HG03378 (cell line): Measurements from ENCODE around the gene DYSF.

Source experiments
- ATAC-seq: cut with Tn5 transposase; IDR thresholded peaks from one replicate; pipeline ENCODE4 v1.9.1; 2021; ENCODE audit warnings: mild to moderate bottlenecking, moderate library complexity; ENCODE audit not compliant: unreplicated experiment

Gene DYSF

DNA sequence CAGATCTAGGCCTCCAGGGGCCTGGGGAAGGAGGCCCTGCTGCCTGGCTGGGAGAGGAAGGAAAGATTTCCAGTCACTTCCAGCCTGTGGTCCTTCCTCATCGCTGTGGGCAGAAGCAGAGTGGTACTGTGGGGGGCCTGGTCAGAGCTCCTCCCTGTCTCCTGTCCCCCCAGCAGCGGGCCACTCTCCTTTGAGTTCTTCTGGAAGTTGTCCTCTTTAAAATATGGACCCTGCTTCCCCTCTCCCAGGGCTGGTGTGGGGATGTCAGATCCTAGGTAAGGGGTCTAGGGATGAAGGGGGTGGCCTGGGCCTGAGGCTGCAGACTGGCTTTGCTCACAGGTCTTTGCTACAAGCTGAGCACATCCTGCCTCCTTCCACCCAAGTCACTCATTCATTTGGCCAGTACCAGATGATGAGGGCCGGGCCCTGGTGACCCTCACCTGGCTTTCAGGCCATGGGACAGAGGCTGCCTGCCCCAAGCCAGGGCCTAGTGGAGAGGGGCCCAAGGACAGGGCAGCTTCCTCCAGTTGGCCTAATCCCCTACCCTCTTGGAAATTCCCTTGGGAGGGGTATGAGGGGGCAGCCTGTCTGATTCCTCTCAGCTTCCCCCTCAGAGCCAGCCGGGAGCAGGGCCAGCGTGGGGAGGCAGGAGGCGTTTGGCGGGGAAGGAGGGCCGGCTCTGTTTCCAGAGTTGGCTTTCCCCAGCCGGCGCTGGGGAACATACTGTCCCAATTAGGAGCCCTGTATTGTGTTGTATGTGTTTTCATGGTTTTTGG is 231.9 kb downstream of the DYSF start:
- ATAC-seq, result no peak

- no peak for ATAC-seq
These were observed 232.7 kb downstream of the DYSF start for GRCh38 chr2:71685941-71686611.

- no peak for ATAC-seq
These were observed 233.4 kb downstream of the DYSF start for GRCh38 chr2:71686781-71687180.

DNA sequence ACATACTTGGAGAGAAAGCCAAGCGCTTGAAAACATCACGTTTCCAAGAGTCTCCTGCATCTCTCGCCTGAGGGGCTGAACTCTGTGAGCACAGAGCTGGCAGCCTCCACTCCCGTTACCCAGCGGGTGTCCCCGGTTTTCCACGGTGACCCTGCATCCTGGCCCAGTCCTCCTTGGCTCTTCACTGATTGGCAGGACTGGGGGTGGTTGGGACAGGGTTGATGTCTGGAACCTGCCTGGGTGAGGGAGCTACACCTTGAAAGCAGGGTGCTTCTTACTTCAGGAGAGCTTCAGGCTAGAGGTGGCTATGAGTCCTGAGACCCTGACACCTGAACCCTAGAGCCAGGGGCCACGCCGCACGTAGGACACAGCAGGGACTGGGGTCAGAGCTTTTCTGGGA is 234.1 kb downstream of the DYSF start:
- no peak for ATAC-seq

DNA sequence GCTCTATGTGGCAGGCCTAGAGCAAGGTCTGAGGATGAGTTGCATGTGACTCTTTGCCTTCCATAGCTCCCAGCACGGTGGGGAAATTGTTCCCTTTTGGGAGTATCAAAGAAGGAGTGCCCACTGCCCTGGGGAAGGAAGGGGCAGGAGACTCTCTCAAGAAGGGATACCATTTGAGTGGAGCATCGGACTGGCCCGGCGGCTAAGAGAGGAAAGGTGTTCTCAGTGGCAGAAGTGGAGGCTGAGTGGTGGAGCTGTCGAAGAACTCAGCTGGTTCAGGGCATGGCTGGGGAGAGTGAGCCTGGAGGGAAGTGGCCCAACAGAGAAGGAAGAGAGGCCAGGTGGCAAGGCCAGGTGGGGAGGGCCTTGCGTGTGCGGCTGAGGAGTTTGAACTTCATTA is 235.2 kb downstream of the DYSF start:
- no peak for ATAC-seq

DNA sequence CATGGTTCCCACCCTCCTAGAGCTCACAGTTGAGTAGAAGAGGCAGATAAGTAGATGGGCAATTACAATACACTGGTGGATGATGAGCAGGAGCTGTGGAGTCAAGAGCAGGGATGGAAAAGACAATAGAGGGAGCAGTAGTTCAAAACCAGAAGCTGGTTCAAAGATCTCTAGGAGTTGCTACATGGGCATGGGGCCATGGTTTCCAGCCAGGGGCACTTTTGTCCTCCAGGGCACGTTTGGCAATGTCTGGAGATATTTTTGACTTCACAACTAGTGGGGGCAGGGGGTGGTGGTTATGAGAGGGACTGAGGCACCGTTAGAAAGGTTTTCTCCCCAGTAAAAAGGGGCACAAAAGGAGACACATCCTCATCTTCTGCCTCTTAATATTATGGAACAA is 236.0 kb downstream of the DYSF start:
- ATAC-seq, result no peak

- no peak for ATAC-seq
These were observed 236.8 kb downstream of the DYSF start for GRCh38 chr2:71689968-71690834.

- ATAC-seq, result no peak
These were observed 237.6 kb downstream of the DYSF start for GRCh38 chr2:71690876-71691475.

- ATAC-seq, result no peak
These were observed 238.5 kb downstream of the DYSF start for GRCh38 chr2:71691747-71692441.

- no peak for ATAC-seq
These were observed 239.4 kb downstream of the DYSF start for GRCh38 chr2:71692621-71693277.

- no peak for ATAC-seq
These were observed 240.2 kb downstream of the DYSF start for GRCh38 chr2:71693286-71694270.

- ATAC-seq, result no peak
These were observed 241.3 kb downstream of the DYSF start for GRCh38 chr2:71694501-71695234.

- no peak for ATAC-seq
These were observed 242.1 kb downstream of the DYSF start for GRCh38 chr2:71695235-71696120.

DNA sequence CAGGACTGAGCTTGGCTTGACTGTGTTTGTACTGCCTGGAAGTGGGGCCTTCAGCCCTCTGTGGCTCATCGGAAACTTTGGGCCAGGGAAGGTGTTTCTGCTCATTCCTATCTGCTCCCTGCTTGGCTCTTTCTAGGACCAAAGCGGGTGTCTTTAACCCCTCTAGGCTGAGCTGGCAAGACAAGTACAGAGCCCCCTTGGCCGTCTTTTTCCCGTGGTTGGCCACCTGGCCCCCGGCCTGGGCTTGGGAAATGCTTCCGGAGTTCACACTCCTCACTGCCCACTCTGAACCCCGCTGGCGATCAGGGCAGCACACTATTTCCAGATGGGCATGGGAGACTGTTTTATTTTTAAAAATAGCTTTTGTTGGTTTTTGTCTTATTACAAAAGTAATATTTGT is 243.0 kb downstream of the DYSF start:
- no peak for ATAC-seq

- no peak for ATAC-seq
These were observed 244.0 kb downstream of the DYSF start for GRCh38 chr2:71697106-71698004.

GRCh38 chr2:71699428-71699827 is 246.1 kb downstream of the DYSF start:
- ATAC-seq, result no peak
